ENCODE results near the gene ETS1. TPM values are rescaled to one million over a fixed set of nuclear protein-coding genes. Genes with fewer than 3 reads are reported as not detected.

Gene ETS1
- polyA plus RNA-seq, 1 donor from 2014 or later, result 0.42 TPM

- H2AFZ ChIP-seq (ENCODE audit: low read depth, low read length), result no peak overlapping the region
- H3F3A ChIP-seq (ENCODE audit: insufficient read depth, low read length, poor library complexity, severe bottlenecking), result no peaks in the 10 kb centered on the region
- H3K9me2 ChIP-seq (ENCODE audit: insufficient read depth, low read length), result no peaks in the 10 kb centered on the region
- no peak overlapping the region for H3K4me3 ChIP-seq (ENCODE audit: low read length)
- H3K79me2 ChIP-seq (replicated peaks; ENCODE audit: insufficient read depth, low read length), result no peaks in the 10 kb centered on the region
- no peaks in the 10 kb centered on the region for H4K20me1 ChIP-seq (ENCODE audit: insufficient read depth)
- H3K36me3 ChIP-seq (ENCODE audit: insufficient read depth, low read length), result no peaks in the 10 kb centered on the region
- peaks cover 36% of the 10 kb centered on the region for H3K27me3 ChIP-seq (ENCODE audit: insufficient read depth, low read depth, low read length)
- no peak overlapping the region for H3K4me2 ChIP-seq (ENCODE audit: low read length)
- TF ChIP-seq SMC3 (conservative IDR thresholded peaks at IDR 0.05; ENCODE audit: poor library complexity) (no peak), MXI1 (conservative IDR thresholded peaks at IDR 0.05; ENCODE audit: poor library complexity, severe bottlenecking) (no peak)
- no peaks in the 10 kb centered on the region for H3K9me3 ChIP-seq (ENCODE audit: low read length)
- H3K9ac ChIP-seq (ENCODE audit: low read length), result no peak overlapping the region
- H3K27ac ChIP-seq (ENCODE audit: low read length), result no peak overlapping the region
These were observed 6.7 kb downstream of the ETS1 start for GRCh38 chr11:128580612-128581011.

GRCh38 chr11:128579798-128580504 is 7.4 kb downstream of the ETS1 start:
- Histone ChIP-seq H2AFZ (ENCODE audit: low read depth, low read length) (no peak overlapping the region), H3F3A (ENCODE audit: insufficient read depth, low read length, poor library complexity, severe bottlenecking) (no peaks in the 10 kb centered on the region), H3K4me3 (ENCODE audit: low read length) (no peak overlapping the region), H3K27me3 (ENCODE audit: insufficient read depth, low read depth, low read length) (peaks cover 29% of the 10 kb centered on the region), H3K4me2 (ENCODE audit: low read length) (no peak overlapping the region), H3K79me2 (replicated peaks; ENCODE audit: insufficient read depth, low read length) (no peaks in the 10 kb centered on the region), H3K36me3 (ENCODE audit: insufficient read depth, low read length) (no peaks in the 10 kb centered on the region), H3K9ac (ENCODE audit: low read length) (no peak overlapping the region), H3K9me2 (ENCODE audit: insufficient read depth, low read length) (no peaks in the 10 kb centered on the region), H3K27ac (ENCODE audit: low read length) (no peak overlapping the region), H3K9me3 (ENCODE audit: low read length) (no peaks in the 10 kb centered on the region), H4K20me1 (ENCODE audit: insufficient read depth) (no peaks in the 10 kb centered on the region)
- TF ChIP-seq TAF1 (IDR thresholded peaks at IDR 0.05; ENCODE audit: low read depth) (no peak), EP300 (conservative IDR thresholded peaks at IDR 0.05; ENCODE audit: poor library complexity, severe bottlenecking) (no peak), POLR2AphosphoS5 (IDR thresholded peaks at IDR 0.05) (no peak), RAD21 (conservative IDR thresholded peaks at IDR 0.05) (no peak), MXI1 (conservative IDR thresholded peaks at IDR 0.05; ENCODE audit: poor library complexity, severe bottlenecking) (no peak), SMC3 (conservative IDR thresholded peaks at IDR 0.05; ENCODE audit: poor library complexity) (no peak)
- TF ChIP-seq, protein P1, sequence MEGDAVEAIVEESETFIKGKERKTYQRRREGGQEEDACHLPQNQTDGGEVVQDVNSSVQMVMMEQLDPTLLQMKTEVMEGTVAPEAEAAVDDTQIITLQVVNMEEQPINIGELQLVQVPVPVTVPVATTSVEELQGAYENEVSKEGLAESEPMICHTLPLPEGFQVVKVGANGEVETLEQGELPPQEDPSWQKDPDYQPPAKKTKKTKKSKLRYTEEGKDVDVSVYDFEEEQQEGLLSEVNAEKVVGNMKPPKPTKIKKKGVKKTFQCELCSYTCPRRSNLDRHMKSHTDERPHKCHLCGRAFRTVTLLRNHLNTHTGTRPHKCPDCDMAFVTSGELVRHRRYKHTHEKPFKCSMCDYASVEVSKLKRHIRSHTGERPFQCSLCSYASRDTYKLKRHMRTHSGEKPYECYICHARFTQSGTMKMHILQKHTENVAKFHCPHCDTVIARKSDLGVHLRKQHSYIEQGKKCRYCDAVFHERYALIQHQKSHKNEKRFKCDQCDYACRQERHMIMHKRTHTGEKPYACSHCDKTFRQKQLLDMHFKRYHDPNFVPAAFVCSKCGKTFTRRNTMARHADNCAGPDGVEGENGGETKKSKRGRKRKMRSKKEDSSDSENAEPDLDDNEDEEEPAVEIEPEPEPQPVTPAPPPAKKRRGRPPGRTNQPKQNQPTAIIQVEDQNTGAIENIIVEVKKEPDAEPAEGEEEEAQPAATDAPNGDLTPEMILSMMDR (IDR thresholded peaks at IDR 0.05; ENCODE audit: poor library complexity, severe bottlenecking), result no peak

DNA sequence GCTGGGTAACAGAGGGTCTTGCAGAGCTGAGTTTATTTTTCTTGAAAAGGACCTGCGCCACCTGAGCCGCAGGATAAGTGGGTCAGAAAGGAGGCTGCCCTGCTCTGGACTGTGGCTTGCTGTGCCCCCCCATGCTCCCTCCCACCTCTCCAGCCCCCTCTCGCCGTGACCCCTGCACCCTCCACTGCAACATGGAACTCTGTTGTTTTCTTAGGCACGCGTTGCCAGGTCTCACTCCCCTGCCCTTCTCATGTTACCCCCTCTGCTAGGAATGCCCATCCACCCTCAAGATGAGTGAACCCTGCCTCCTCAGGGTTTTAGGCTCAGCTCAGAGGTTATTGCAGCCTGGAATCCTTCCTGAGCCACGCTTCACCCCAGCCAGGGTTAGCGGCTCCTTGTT is 10.8 kb downstream of the ETS1 start:
- Histone ChIP-seq H3K27me3 (ENCODE audit: insufficient read depth, low read depth, low read length) (no peaks in the 10 kb centered on the region), H3K4me2 (ENCODE audit: low read length) (no peak overlapping the region), H3K9me2 (ENCODE audit: insufficient read depth, low read length) (no peaks in the 10 kb centered on the region), H3K9me3 (ENCODE audit: low read length) (no peaks in the 10 kb centered on the region), H3K9ac (ENCODE audit: low read length) (no peak overlapping the region), H3K4me3 (ENCODE audit: low read length) (no peak overlapping the region), H3K36me3 (ENCODE audit: insufficient read depth, low read length) (no peaks in the 10 kb centered on the region), H3K27ac (ENCODE audit: low read length) (no peak overlapping the region), H3F3A (ENCODE audit: insufficient read depth, low read length, poor library complexity, severe bottlenecking) (no peaks in the 10 kb centered on the region), H2AFZ (ENCODE audit: low read depth, low read length) (no peak overlapping the region), H4K20me1 (ENCODE audit: insufficient read depth) (no peaks in the 10 kb centered on the region), H3K79me2 (replicated peaks; ENCODE audit: insufficient read depth, low read length) (no peaks in the 10 kb centered on the region)
- no peak for TF ChIP-seq EZH2 (IDR thresholded peaks at IDR 0.05; ENCODE audit: borderline replicate concordance, insufficient read depth, low read length, poor library complexity, severe bottlenecking)
- no peak for TF ChIP-seq TAF1 (IDR thresholded peaks at IDR 0.05; ENCODE audit: low read depth)
- TF ChIP-seq, protein P2, sequence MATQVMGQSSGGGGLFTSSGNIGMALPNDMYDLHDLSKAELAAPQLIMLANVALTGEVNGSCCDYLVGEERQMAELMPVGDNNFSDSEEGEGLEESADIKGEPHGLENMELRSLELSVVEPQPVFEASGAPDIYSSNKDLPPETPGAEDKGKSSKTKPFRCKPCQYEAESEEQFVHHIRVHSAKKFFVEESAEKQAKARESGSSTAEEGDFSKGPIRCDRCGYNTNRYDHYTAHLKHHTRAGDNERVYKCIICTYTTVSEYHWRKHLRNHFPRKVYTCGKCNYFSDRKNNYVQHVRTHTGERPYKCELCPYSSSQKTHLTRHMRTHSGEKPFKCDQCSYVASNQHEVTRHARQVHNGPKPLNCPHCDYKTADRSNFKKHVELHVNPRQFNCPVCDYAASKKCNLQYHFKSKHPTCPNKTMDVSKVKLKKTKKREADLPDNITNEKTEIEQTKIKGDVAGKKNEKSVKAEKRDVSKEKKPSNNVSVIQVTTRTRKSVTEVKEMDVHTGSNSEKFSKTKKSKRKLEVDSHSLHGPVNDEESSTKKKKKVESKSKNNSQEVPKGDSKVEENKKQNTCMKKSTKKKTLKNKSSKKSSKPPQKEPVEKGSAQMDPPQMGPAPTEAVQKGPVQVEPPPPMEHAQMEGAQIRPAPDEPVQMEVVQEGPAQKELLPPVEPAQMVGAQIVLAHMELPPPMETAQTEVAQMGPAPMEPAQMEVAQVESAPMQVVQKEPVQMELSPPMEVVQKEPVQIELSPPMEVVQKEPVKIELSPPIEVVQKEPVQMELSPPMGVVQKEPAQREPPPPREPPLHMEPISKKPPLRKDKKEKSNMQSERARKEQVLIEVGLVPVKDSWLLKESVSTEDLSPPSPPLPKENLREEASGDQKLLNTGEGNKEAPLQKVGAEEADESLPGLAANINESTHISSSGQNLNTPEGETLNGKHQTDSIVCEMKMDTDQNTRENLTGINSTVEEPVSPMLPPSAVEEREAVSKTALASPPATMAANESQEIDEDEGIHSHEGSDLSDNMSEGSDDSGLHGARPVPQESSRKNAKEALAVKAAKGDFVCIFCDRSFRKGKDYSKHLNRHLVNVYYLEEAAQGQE (IDR thresholded peaks at IDR 0.05; ENCODE audit: borderline replicate concordance), result no peak
- TF ChIP-seq, protein P1 (IDR thresholded peaks at IDR 0.05; ENCODE audit: poor library complexity, severe bottlenecking), result no peak
- no peak for TF ChIP-seq EP300 (conservative IDR thresholded peaks at IDR 0.05; ENCODE audit: poor library complexity, severe bottlenecking)
- TF ChIP-seq POLR2AphosphoS5 (IDR thresholded peaks at IDR 0.05), result no peak
- no peak for TF ChIP-seq RAD21 (conservative IDR thresholded peaks at IDR 0.05)
- no peak for TF ChIP-seq SMC3 (conservative IDR thresholded peaks at IDR 0.05; ENCODE audit: poor library complexity)
- TF ChIP-seq MXI1 (conservative IDR thresholded peaks at IDR 0.05; ENCODE audit: poor library complexity, severe bottlenecking), result no peak
